HFFc6 (cell line): Measurements from ENCODE around the gene ATP6V1C2. TPM values are rescaled to one million over a fixed set of nuclear protein-coding genes. Genes with fewer than 3 reads are reported as not detected.

Experiments
- DNase-seq: peaks from one replicate; pipeline ENCODE4 v3.0.0-alpha.2; 2018
- H3K27ac Mint-ChIP-seq: 2 replicates; pipeline ENCODE4 v1.8.0; 2020; ENCODE audit warnings: mild to moderate bottlenecking, mixed read lengths
- H3K27me3 Mint-ChIP-seq: 2 replicates; pipeline ENCODE4 v1.8.0; 2021; ENCODE audit warnings: mild to moderate bottlenecking, moderate library complexity, mixed read lengths; ENCODE audit not compliant: insufficient read depth
- H3K36me3 Mint-ChIP-seq: 2 replicates; pipeline ENCODE4 v1.8.0; 2021; ENCODE audit warnings: low read depth, mixed read lengths
- H3K4me1 Mint-ChIP-seq: 2 replicates; pipeline ENCODE4 v1.8.0; 2020; ENCODE audit warnings: low read depth, mixed read lengths
- H3K4me3 Mint-ChIP-seq: 2 replicates; pipeline ENCODE4 v1.8.0; 2020; ENCODE audit warnings: mild to moderate bottlenecking, moderate library complexity, mixed read lengths
- H3K9me3 Mint-ChIP-seq: 2 replicates; pipeline ENCODE4 v1.8.0; 2020; ENCODE audit warnings: mild to moderate bottlenecking, mixed read lengths
- CTCF ChIP-seq: fragments of 200-600 bp; sonication (generic); IDR thresholded peaks from 2 replicates; pipeline ENCODE4 v1.5.0; 2021; ENCODE audit warnings: antibody characterized with exemption, mild to moderate bottlenecking
- total RNA-seq, 6 experiments: library from RNA; stranded (reverse); fragmentation: NEBNext Ultra II Directional; extraction: Animal tissue kit (Norgen Biotek cat#: 25700); gene quantifications; 2 replicates in 1 of 6; 3 replicates in 5 of 6; pipeline ENCODE4 v1.2.3, GENCODE V29; 2021

The ATP6V1C2 gene
- total RNA-seq, 6 experiments from 2014 or later: not detected

- Mint-ChIP-seq H3K4me1 (no peaks in the 10 kb centered on the region), H3K27me3 (peaks cover 11% of the 10 kb centered on the region), H3K4me3 (no peak overlapping the region), H3K36me3 (no peaks in the 10 kb centered on the region), H3K27ac (no peak overlapping the region), H3K9me3 (no peaks in the 10 kb centered on the region)
- no peak for TF ChIP-seq CTCF
- no peak for DNase-seq
Observed at GRCh38 chr2:10774394-10774793, 53.0 kb downstream of the ATP6V1C2 start.

GRCh38 chr2:10775021-10775780, 53.8 kb downstream of the ATP6V1C2 start:
- Mint-ChIP-seq H3K27me3 (peaks cover 7% of the 10 kb centered on the region), H3K9me3 (no peaks in the 10 kb centered on the region), H3K4me3 (no peak overlapping the region), H3K27ac (no peak overlapping the region), H3K4me1 (no peaks in the 10 kb centered on the region), H3K36me3 (0 out of 2 replicates have a peak, but pooled peaks cover 3% of the 10 kb centered on the region)
- no peak for TF ChIP-seq CTCF
- DNase-seq: no peak

- H3K27me3 Mint-ChIP-seq: peaks cover 1% of the 10 kb centered on the region
- no peaks in the 10 kb centered on the region for H3K9me3 Mint-ChIP-seq
- H3K4me1 Mint-ChIP-seq: no peaks in the 10 kb centered on the region
- no peak for TF ChIP-seq CTCF
- DNase-seq: no peak
- H3K36me3 Mint-ChIP-seq: 0 out of 2 replicates have a peak, but pooled peaks cover 5% of the 10 kb centered on the region
- H3K4me3 Mint-ChIP-seq: no peak overlapping the region
- no peak overlapping the region for H3K27ac Mint-ChIP-seq
Observed at GRCh38 chr2:10775831-10776230, 54.4 kb downstream of the ATP6V1C2 start.

- H3K4me1 Mint-ChIP-seq: no peaks in the 10 kb centered on the region
- no peak for DNase-seq
- 0 out of 2 replicates have a peak, but pooled peaks cover 5% of the 10 kb centered on the region for H3K36me3 Mint-ChIP-seq
- H3K9me3 Mint-ChIP-seq: no peaks in the 10 kb centered on the region
- no peak for TF ChIP-seq CTCF
- no peak overlapping the region for H3K27ac Mint-ChIP-seq
- no peak overlapping the region for H3K4me3 Mint-ChIP-seq
- H3K27me3 Mint-ChIP-seq: no peaks in the 10 kb centered on the region; the same call in none of the 2 replicates
Observed at GRCh38 chr2:10776231-10776977, 55.0 kb downstream of the ATP6V1C2 start.

GRCh38 chr2:10777111-10777841, 55.8 kb downstream of the ATP6V1C2 start:
- DNase-seq: no peak
- Mint-ChIP-seq H3K27ac (no peak overlapping the region), H3K36me3 (0 out of 2 replicates have a peak, but pooled peaks cover 5% of the 10 kb centered on the region), H3K9me3 (no peaks in the 10 kb centered on the region), H3K4me3 (no peak overlapping the region), H3K27me3 (no peaks in the 10 kb centered on the region; the same call in none of the 2 replicates), H3K4me1 (no peaks in the 10 kb centered on the region)
- TF ChIP-seq CTCF: no peak
